BJ (cell line): ENCODE data around the gene PHACTR1. TPM values are rescaled to one million over a fixed set of nuclear protein-coding genes. Genes with fewer than 3 reads are reported as not detected.
A peak's percentile ranks its signal among the peaks of the same experiment; 100 is the strongest.

Source experiments
- CTCF ChIA-PET: fragments of 350-600 bp; formaldehyde crosslinking; extraction: SDS; loops from one replicate; lab custom pipeline; 2021; ENCODE audit warnings: antibody characterized with exemption, inconsistent platforms; lab: Yijun Ruan, JAX
- POLR2A ChIA-PET: fragments of 300-600 bp; sonication (Branson Sonifier 250); formaldehyde crosslinking; extraction: SDS; loops from one replicate; lab custom pipeline; 2021; ENCODE audit warnings: antibody characterized with exemption; lab: Charles Lee
- DNase-seq: peaks from one replicate; pipeline ENCODE4 v3.0.0-alpha.2; 2011; ENCODE audit warnings: low read depth
- H3K27me3 ChIP-seq: 2 replicates; pipeline ENCODE4 v1.6.0; 2011; ENCODE audit warnings: low read length; ENCODE audit not compliant: control insufficient read depth, insufficient read depth
- H3K36me3 ChIP-seq: 2 replicates; pipeline ENCODE4 v1.5.1; 2011; ENCODE audit warnings: low read length; ENCODE audit not compliant: control insufficient read depth, insufficient read depth
- H3K4me3 ChIP-seq: 2 replicates; pipeline ENCODE4 v1.5.1; 2011; ENCODE audit warnings: low read depth, mild to moderate bottlenecking, control low read depth, low read length
- polyA plus RNA-seq: library from polyadenylated mRNA; depleted of rRNA; stranded (reverse); fragments of >200 nt; gene quantifications from 2 replicates; pipeline ENCODE4 v1.2.3, GENCODE V29; 2011
- TF ChIP-seq, protein P1 (sequence below): IDR thresholded peaks from 2 replicates; pipeline ENCODE4 v1.5.1; 2011; ENCODE audit warnings: low read depth, mild to moderate bottlenecking, control low read depth, inconsistent platforms, low read length, moderate library complexity; ENCODE audit not compliant: insufficient read depth

The PHACTR1 gene
- polyA plus RNA-seq, 1 experiment = 0.40 TPM

DNA sequence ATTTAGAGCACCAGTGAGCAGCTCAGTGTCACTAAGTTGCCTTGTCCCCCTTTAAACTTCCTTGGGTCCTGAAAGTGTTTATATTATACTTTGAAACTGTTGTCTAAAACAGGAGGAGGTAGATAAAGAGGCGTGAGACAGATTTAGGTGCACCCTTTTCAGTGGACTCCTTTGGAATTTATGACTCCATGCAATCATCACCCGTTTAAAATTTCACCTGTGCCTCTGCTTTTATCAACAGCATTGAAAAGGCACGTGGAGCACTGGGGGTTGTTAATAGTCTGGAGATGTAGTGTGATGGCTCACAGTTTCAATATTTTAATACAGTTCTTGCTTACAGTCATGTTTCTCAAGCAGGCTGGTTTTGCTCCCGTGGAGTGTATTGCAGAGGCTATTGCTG lies 162.2 kb downstream of the PHACTR1 start:
- no peak for DNase-seq
- CTCF ChIA-PET = interaction anchor here (1.4 to 1.5 kb wide), 2 partner anchors 13 to 16 kb away, joined by 3 read pairs; no protein-coding TSS in a partner anchor
- Histone ChIP-seq H3K4me3 (no peak overlapping the region), H3K36me3 (no peaks in the 10 kb centered on the region), H3K27me3 (no peaks in the 10 kb centered on the region; the same call in 1 of the 2 replicates)
- POLR2A ChIA-PET = no interaction called here
- TF ChIP-seq, protein P1, sequence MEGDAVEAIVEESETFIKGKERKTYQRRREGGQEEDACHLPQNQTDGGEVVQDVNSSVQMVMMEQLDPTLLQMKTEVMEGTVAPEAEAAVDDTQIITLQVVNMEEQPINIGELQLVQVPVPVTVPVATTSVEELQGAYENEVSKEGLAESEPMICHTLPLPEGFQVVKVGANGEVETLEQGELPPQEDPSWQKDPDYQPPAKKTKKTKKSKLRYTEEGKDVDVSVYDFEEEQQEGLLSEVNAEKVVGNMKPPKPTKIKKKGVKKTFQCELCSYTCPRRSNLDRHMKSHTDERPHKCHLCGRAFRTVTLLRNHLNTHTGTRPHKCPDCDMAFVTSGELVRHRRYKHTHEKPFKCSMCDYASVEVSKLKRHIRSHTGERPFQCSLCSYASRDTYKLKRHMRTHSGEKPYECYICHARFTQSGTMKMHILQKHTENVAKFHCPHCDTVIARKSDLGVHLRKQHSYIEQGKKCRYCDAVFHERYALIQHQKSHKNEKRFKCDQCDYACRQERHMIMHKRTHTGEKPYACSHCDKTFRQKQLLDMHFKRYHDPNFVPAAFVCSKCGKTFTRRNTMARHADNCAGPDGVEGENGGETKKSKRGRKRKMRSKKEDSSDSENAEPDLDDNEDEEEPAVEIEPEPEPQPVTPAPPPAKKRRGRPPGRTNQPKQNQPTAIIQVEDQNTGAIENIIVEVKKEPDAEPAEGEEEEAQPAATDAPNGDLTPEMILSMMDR = no peak

DNA sequence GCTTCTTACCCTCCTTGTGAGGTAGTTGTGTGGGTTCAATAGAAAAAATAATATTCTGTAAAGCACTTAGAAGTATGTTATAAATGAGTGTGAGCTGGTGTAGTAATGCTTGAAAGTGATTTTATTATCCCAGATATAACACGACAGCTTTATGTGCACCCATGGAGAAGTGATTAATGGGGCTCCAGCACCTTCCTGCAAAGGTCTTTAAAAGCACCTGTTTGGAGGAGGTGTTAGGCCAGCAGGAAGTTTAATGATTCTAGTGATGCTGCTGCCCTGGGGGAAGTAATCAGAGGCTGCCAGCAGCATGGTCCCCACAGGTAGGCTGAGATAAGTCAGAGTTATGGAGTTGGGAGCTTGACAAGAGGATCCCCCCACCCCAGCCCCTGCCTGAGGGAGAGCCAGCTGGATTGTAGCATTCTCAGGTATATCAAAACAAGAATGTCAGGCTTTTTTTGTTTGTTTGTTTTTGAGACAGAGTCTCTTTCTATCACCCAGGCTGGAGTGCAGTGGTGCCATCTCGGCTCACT lies 166.3 kb downstream of the PHACTR1 start:
- POLR2A ChIA-PET = no interaction called here
- TF ChIP-seq, protein P1 = no peak
- H3K36me3 ChIP-seq = no peaks in the 10 kb centered on the region
- DNase-seq = no peak
- H3K4me3 ChIP-seq = no peak overlapping the region
- CTCF ChIA-PET = interaction anchor here (0.6 kb wide), 1 partner anchor 9 kb away, joined by 3 read pairs; no protein-coding TSS in a partner anchor
- H3K27me3 ChIP-seq = no peaks in the 10 kb centered on the region; the same call in 1 of the 2 replicates

DNA sequence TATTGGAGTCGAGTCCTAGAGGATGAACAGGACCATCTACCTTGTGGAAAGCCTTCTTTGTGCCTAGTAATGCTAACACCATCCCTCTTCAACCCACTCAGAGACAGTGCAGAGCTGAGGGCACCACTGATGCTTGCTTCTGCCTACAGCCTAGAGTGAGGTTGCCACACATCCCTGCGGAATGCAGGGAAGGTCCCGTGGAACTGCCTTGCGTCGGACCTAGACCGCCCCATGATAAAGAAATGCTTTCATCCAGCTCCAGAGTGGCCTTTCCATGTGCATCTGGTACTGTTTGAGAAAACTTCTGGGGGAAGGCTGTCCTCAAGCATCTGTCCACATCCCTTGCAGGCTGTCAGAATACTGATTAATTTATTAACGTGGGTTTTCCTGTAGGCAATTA lies 168.4 kb downstream of the PHACTR1 start:
- TF ChIP-seq, protein P1 = no peak
- H3K4me3 ChIP-seq = no peak overlapping the region
- H3K36me3 ChIP-seq = no peaks in the 10 kb centered on the region
- CTCF ChIA-PET = no interaction called here
- POLR2A ChIA-PET = no interaction called here
- DNase-seq = no peak
- H3K27me3 ChIP-seq = no peaks in the 10 kb centered on the region; the same call in 1 of the 2 replicates

DNA sequence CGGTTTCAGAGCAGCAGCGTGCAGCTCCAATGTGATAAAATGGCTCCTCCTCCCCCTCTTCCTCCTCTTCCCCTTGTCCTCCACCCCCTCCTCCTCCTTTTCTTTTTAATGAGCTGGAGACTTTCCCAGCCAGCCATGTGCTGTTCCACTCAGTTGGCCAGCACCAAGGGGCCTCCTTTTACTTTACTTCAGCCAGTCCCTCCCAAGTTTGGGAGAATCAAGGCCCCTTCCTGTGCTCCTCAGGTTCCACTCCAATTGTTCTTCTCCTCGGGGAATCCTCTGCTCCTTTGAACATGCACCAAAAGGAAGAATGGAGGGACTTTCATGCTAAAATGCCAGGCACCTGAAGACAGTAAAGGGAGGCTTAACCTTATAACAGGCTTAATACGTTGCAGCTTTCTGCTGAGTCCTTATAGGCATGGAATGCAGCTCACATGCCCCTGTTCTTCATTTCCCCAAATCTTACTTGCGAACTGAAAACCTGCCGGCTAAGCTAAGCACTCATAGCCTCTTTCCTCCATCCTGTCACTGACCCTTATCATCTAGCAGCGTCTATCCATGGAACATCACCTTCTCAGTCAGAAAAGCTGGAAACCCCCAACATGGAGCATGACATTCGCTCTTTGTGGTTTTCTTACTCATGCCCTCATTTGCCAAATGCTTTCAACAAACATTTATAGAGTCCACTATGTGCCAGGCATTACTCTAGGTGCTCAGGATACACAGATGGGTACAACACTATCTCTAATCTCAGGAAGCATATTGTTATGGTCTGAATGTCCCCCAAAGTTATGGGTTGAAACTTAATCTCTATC lies 170.6 kb downstream of the PHACTR1 start:
- Histone ChIP-seq H3K27me3 (no peaks in the 10 kb centered on the region; the same call in 1 of the 2 replicates), H3K36me3 (no peaks in the 10 kb centered on the region), H3K4me3 (no peak overlapping the region)
- ChIA-PET CTCF (interaction anchor here (0.6 to 1.6 kb wide), 8 partner anchors 9 to 595 kb away, joined by 3 to 5 read pairs (median 3); no protein-coding TSS in a partner anchor), POLR2A (interaction anchor here (0.6 kb wide), 1 partner anchor 10 kb away, joined by 3 read pairs; no protein-coding TSS in a partner anchor)
- no peak for DNase-seq
- TF ChIP-seq, protein P1 = no peak

DNA sequence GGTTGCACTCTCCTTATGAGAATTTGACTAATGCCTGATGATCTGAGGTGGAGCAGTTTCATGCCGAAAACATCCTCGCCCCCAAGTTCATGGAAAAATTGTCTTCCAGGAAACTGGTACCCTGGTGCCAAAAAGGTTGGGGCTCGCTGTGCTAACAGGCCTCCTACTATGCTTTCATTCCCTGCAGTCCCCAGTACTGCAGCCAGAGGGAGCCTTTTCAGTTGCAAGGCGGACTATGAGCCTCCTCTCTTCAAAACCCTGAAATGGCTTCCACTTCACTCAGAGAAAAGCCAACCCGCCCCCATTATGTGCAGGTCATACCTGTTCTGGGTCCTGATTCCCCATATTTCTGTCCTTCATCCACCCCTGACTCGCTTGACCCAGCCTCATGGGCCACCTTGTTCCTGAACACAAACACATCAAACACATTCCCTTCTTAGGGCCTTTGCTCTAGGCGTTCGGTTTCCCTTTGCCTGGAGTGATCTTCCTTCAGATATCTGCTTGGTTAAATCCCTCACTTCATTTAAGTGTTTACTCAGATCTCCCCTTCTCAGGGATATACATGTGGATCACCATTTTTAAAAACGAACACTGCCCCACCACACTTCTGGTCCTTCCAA lies 173.7 kb downstream of the PHACTR1 start:
- TF ChIP-seq, protein P1 = peak; percentile 43
- POLR2A ChIA-PET = no interaction called here
- Histone ChIP-seq H3K36me3 (no peaks in the 10 kb centered on the region), H3K4me3 (no peak overlapping the region), H3K27me3 (no peaks in the 10 kb centered on the region)
- CTCF ChIA-PET = no interaction called here
- DNase-seq = no peak
